ENCODE results near the gene GABRP. TPM values are rescaled to one million over a fixed set of nuclear protein-coding genes. Genes with fewer than 3 reads are reported as not detected.
"Not testable (repeated sequence)": the region's sequence is repeated elsewhere in the genome, so short reads cannot be mapped to it uniquely, and the experiment has no call there.

The GABRP gene
- total RNA-seq, 6 donors from 2014 or later, result 0.20 to 5.3 (median 0.28) TPM; not detected in 2

- H3K4me1 ChIP-seq, result no peaks in the 10 kb centered on the region
- no peaks in the 10 kb centered on the region for H3K9me3 ChIP-seq
- 79 to 86% methylated on average over 7 of the region's 7 CpGs for WGBS, 2 donors
- no peaks in the 10 kb centered on the region for H3K36me3 ChIP-seq
- no peak overlapping the region for H3K27ac ChIP-seq
- TF ChIP-seq POLR2AphosphoS5 (IDR thresholded peaks at IDR 0.05), result no peak
- TF ChIP-seq POLR2A (IDR thresholded peaks at IDR 0.05), result no peak
- TF ChIP-seq EP300 (IDR thresholded peaks at IDR 0.05), result no peak
- no peak for TF ChIP-seq CTCF (IDR thresholded peaks at IDR 0.05)
- no peak overlapping the region for H3K4me3 ChIP-seq
- DNase-seq (no peak), ATAC-seq (ENCODE audit: low FRiP score in 2 of 2) (no peak)
- H3K27me3 ChIP-seq, result no peaks in the 10 kb centered on the region
Observed at GRCh38 chr5:170832241-170832640, 48.7 kb downstream of the GABRP start.

- H3K9me3 ChIP-seq; ATAC-seq (ENCODE audit: low FRiP score in 2 of 2): not testable (repeated sequence)
- 95 to 96% methylated on average over 2 of the region's 2 CpGs for WGBS, 2 donors
Observed at GRCh38 chr5:170833981-170834380, 50.5 kb downstream of the GABRP start.

GRCh38 chr5:170836226-170836625 lies 52.7 kb downstream of the GABRP start:
- WGBS, 2 donors, result 58 to 63% methylated on average over 4 of the region's 4 CpGs
- ATAC-seq (ENCODE audit: low FRiP score in 2 of 2), result no peak
- H3K27me3 ChIP-seq, result no peaks in the 10 kb centered on the region
- H3K4me3 ChIP-seq, result no peak overlapping the region
- no peak overlapping the region for H3K27ac ChIP-seq
- H3K36me3 ChIP-seq, result no peaks in the 10 kb centered on the region
- no peak for TF ChIP-seq POLR2A (IDR thresholded peaks at IDR 0.05)
- no peak for TF ChIP-seq POLR2AphosphoS5 (IDR thresholded peaks at IDR 0.05)
- TF ChIP-seq CTCF (IDR thresholded peaks at IDR 0.05), result no peak
- TF ChIP-seq EP300 (IDR thresholded peaks at IDR 0.05), result no peak
- no peaks in the 10 kb centered on the region for H3K9me3 ChIP-seq
- no peak for DNase-seq
- no peaks in the 10 kb centered on the region for H3K4me1 ChIP-seq

More at GRCh38 chr5:170833981-170834380, 50.5 kb downstream of the GABRP start:
- H3K4me3 ChIP-seq, H3K27me3 ChIP-seq, H3K36me3 ChIP-seq, DNase-seq, H3K4me1 ChIP-seq, H3K27ac ChIP-seq: not testable (repeated sequence)

- Histone ChIP-seq H3K4me3 (no peak overlapping the region), H3K4me1 (no peaks in the 10 kb centered on the region), H3K9me3 (no peaks in the 10 kb centered on the region), H3K36me3 (no peaks in the 10 kb centered on the region), H3K27me3 (no peaks in the 10 kb centered on the region), H3K27ac (no peak overlapping the region)
- ATAC-seq (ENCODE audit: low FRiP score in 2 of 2) (no peak), DNase-seq (no peak)
- 75 to 83% methylated on average over 2 of the region's 2 CpGs for WGBS, 2 donors
- TF ChIP-seq CTCF (IDR thresholded peaks at IDR 0.05), result no peak
- no peak for TF ChIP-seq POLR2AphosphoS5 (IDR thresholded peaks at IDR 0.05)
- no peak for TF ChIP-seq POLR2A (IDR thresholded peaks at IDR 0.05)
- TF ChIP-seq EP300 (IDR thresholded peaks at IDR 0.05), result no peak
Observed at GRCh38 chr5:170843870-170844269, 60.3 kb downstream of the GABRP start.

- no peak for DNase-seq
- ATAC-seq (ENCODE audit: low FRiP score in 2 of 2), result no peak
- no peak overlapping the region for H3K27ac ChIP-seq
- H3K36me3 ChIP-seq, result no peaks in the 10 kb centered on the region
- H3K4me3 ChIP-seq, result no peak overlapping the region
- no peak for TF ChIP-seq POLR2A (IDR thresholded peaks at IDR 0.05)
- TF ChIP-seq CTCF (IDR thresholded peaks at IDR 0.05), result no peak
- no peak for TF ChIP-seq POLR2AphosphoS5 (IDR thresholded peaks at IDR 0.05)
- no peak for TF ChIP-seq EP300 (IDR thresholded peaks at IDR 0.05)
- WGBS, 2 donors, result 55 to 70% methylated on average over 2 of the region's 2 CpGs
- H3K9me3 ChIP-seq, result no peaks in the 10 kb centered on the region
- no peaks in the 10 kb centered on the region for H3K4me1 ChIP-seq
- H3K27me3 ChIP-seq, result no peaks in the 10 kb centered on the region
Observed at GRCh38 chr5:170844651-170845050, 61.1 kb downstream of the GABRP start.
